ENCODE results near the gene MAST4. TPM values are rescaled to one million over a fixed set of nuclear protein-coding genes. Genes with fewer than 3 reads are reported as not detected.

MAST4 gene
- total RNA-seq, 1 donor from 2014 or later = 0.99 TPM

DNA sequence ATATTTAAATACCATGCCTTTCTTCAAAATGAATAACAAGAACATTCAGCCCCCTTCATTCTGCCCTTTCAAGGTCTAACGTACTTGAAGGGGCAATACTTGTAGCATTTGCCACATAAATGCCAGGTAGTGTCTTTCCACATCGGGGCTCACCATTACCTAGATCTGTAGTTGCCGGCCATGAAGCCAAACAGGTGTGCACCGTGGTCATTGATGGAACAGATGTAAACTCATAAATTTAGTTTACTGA is 407.4 kb downstream of the MAST4 start:
- Histone ChIP-seq H2AFZ (replicated peaks) (peak overlapping the region; percentile 92), H3K79me2 (ENCODE audit: low read depth) (no peaks in the 10 kb centered on the region), H3K9ac (no peak overlapping the region), H3K4me2 (peak overlapping the region; percentile 88), H3K27me3 (peaks cover 23% of the 10 kb centered on the region), H3K4me1 (peaks cover 11% of the 10 kb centered on the region), H4K20me1 (ENCODE audit: low read depth) (no peaks in the 10 kb centered on the region), H3F3A (ENCODE audit: low read depth) (peaks cover 26% of the 10 kb centered on the region), H3K4me3 (peak overlapping the region; percentile 58), H3K9me3 (ENCODE audit: low read depth) (no peaks in the 10 kb centered on the region), H3K36me3 (no peaks in the 10 kb centered on the region), H3K27ac (no peak overlapping the region)
- Mint-ChIP-seq H3K27ac (no peak overlapping the region), H3K4me3 (peak overlapping the region; percentile 83), H3K4me1 (peaks cover 33% of the 10 kb centered on the region), H3K27me3 (ENCODE audit: insufficient read depth, low read depth) (no peaks in the 10 kb centered on the region), H3K36me3 (no peaks in the 10 kb centered on the region), H3K9me3 (no peaks in the 10 kb centered on the region)
- DNase-seq (ENCODE audit: low spot score) = no peak
- no peak for TF ChIP-seq EZH2phosphoT487 (IDR thresholded peaks at IDR 0.05)

DNA sequence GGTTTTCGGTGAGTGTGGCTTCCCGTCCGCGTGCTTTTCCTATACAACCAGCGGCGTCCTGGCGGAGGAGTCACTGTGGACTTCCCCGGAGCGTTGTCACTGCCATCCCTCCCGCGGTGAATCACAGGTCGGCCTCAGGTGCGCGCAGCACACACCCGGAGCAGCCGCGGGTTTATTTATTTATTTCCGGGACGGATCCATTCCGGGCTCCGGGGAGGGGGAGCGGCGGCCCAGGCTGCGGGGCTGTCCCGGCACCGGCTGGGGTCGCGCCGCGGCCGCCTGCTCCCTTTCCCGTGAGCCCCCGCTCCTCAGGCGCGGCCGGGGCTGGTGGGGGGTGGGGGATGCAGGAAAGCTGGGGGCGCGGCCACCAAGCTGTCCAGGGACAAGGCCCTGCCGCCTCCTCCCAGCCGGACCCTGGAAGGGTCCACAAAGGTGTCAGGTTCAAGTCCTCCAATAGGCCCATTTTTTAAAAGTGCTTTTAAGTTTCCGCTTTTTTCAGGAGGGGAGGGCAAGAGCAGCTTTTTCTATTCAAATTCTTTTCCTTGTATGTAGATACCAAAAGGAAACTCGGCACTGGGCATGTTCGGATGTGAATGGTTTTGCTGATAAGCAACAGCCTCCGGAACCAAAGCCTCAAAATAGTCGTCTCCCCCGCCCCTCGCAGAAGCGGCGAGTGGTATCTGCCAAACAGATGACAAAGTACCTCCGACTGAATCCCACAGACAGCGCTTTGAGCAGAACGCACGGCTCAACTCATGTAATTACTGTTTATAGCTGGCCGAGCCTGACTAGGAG is 407.9 kb downstream of the MAST4 start:
- peaks cover 26% of the 10 kb centered on the region for H3F3A ChIP-seq (ENCODE audit: low read depth)
- H2AFZ ChIP-seq (replicated peaks) = peak overlapping the region; percentile 92
- Mint-ChIP-seq H3K27ac (peak overlapping the region; percentile 90), H3K27me3 (ENCODE audit: insufficient read depth, low read depth) (no peaks in the 10 kb centered on the region), H3K9me3 (no peaks in the 10 kb centered on the region), H3K36me3 (no peaks in the 10 kb centered on the region), H3K4me1 (peaks cover 33% of the 10 kb centered on the region), H3K4me3 (peak overlapping the region; percentile 96)
- H3K4me1 ChIP-seq = peaks cover 11% of the 10 kb centered on the region
- H3K4me3 ChIP-seq = peak overlapping the region; percentile 58
- no peaks in the 10 kb centered on the region for H3K79me2 ChIP-seq (ENCODE audit: low read depth)
- no peaks in the 10 kb centered on the region for H3K36me3 ChIP-seq
- peak; percentile 72 for DNase-seq (ENCODE audit: low spot score)
- H3K9me3 ChIP-seq (ENCODE audit: low read depth) = no peaks in the 10 kb centered on the region
- no peaks in the 10 kb centered on the region for H4K20me1 ChIP-seq (ENCODE audit: low read depth)
- H3K9ac ChIP-seq = no peak overlapping the region
- H3K27me3 ChIP-seq = peaks cover 23% of the 10 kb centered on the region
- H3K27ac ChIP-seq = no peak overlapping the region
- H3K4me2 ChIP-seq = peak overlapping the region; percentile 88
- TF ChIP-seq EZH2 (IDR thresholded peaks at IDR 0.05) = peak; percentile 24
- TF ChIP-seq, protein P1, sequence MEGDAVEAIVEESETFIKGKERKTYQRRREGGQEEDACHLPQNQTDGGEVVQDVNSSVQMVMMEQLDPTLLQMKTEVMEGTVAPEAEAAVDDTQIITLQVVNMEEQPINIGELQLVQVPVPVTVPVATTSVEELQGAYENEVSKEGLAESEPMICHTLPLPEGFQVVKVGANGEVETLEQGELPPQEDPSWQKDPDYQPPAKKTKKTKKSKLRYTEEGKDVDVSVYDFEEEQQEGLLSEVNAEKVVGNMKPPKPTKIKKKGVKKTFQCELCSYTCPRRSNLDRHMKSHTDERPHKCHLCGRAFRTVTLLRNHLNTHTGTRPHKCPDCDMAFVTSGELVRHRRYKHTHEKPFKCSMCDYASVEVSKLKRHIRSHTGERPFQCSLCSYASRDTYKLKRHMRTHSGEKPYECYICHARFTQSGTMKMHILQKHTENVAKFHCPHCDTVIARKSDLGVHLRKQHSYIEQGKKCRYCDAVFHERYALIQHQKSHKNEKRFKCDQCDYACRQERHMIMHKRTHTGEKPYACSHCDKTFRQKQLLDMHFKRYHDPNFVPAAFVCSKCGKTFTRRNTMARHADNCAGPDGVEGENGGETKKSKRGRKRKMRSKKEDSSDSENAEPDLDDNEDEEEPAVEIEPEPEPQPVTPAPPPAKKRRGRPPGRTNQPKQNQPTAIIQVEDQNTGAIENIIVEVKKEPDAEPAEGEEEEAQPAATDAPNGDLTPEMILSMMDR (IDR thresholded peaks at IDR 0.05) = no peak

DNA sequence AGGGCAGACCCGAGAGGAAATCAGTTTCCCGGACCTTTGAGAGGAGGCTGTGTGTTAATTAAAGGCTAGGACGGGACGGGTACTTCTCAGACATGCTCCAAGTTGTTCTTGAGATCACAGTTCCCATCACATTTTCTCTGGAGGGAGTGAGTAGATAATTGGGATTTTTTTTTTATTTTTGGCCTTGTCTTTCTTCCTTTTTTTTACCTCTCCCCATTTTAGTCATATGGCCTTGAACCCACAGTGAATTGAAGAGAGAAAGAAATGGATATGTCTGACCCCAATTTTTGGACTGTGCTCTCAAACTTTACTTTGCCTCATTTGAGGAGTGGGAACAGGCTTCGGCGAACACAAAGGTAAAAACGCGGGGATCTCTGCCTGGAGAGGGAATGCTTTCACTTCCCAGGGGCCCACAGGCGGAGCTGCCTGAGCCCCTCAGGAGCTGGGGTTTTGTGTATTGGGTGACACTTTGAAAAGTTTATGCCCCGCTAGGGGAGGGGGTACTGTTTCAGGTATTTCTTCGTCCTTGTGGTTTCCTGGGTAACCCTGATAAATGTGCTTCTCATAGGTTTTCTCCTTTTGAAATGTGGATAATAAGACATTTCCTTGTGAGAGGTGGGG is 408.6 kb downstream of the MAST4 start:
- Mint-ChIP-seq H3K27me3 (ENCODE audit: insufficient read depth, low read depth) (no peaks in the 10 kb centered on the region), H3K4me3 (peak overlapping the region; percentile 96), H3K27ac (peak overlapping the region; percentile 90), H3K36me3 (no peaks in the 10 kb centered on the region), H3K4me1 (peaks cover 33% of the 10 kb centered on the region), H3K9me3 (no peaks in the 10 kb centered on the region)
- Histone ChIP-seq H3K4me2 (peak overlapping the region; percentile 88), H3K36me3 (no peaks in the 10 kb centered on the region), H3K4me3 (peak overlapping the region; percentile 58), H3K4me1 (peaks cover 11% of the 10 kb centered on the region), H3K79me2 (ENCODE audit: low read depth) (no peaks in the 10 kb centered on the region), H2AFZ (replicated peaks) (peak overlapping the region; percentile 92), H3K9me3 (ENCODE audit: low read depth) (no peaks in the 10 kb centered on the region), H3K9ac (no peak overlapping the region), H4K20me1 (ENCODE audit: low read depth) (no peaks in the 10 kb centered on the region), H3K27ac (no peak overlapping the region), H3K27me3 (peaks cover 23% of the 10 kb centered on the region), H3F3A (ENCODE audit: low read depth) (peaks cover 26% of the 10 kb centered on the region)
- TF ChIP-seq, protein P1 (IDR thresholded peaks at IDR 0.05) = no peak
- TF ChIP-seq EZH2phosphoT487 (IDR thresholded peaks at IDR 0.05) (no peak), EZH2 (IDR thresholded peaks at IDR 0.05) (no peak)
- DNase-seq (ENCODE audit: low spot score) = peak; percentile 31

All from neural progenitor cell (in vitro differentiated cells).